Parathyroid adenoma (tissue), 2 donors: Measurements from ENCODE around the gene KCNJ15.

Experiments used
- H2AFZ ChIP-seq: fragments of 300-600 bp; sonication (generic); one replicate; pipeline ENCODE4 v1.7.0; 2017; ENCODE audit warnings: antibody characterized with exemption, mild to moderate bottlenecking
- H3K27ac ChIP-seq: fragments of 300-600 bp; sonication (generic); one replicate; pipeline ENCODE4 v1.7.0; 2017
- H3K27me3 ChIP-seq: fragments of 300-600 bp; sonication (generic); one replicate; pipeline ENCODE4 v1.7.0; 2017; ENCODE audit warnings: low read length; ENCODE audit not compliant: control insufficient read depth, insufficient read depth
- H3K36me3 ChIP-seq: fragments of 300-600 bp; sonication (generic); one replicate; pipeline ENCODE4 v1.7.0; 2017; ENCODE audit warnings: low read length; ENCODE audit not compliant: control insufficient read depth, insufficient read depth
- H3K4me1 ChIP-seq: fragments of 300-600 bp; sonication (generic); one replicate; pipeline ENCODE4 v1.7.0; 2017; ENCODE audit warnings: control low read depth
- H3K4me2 ChIP-seq: fragments of 300-600 bp; sonication (generic); one replicate; pipeline ENCODE4 v1.7.0; 2017; ENCODE audit warnings: low read length
- H3K4me3 ChIP-seq: fragments of 300-600 bp; sonication (generic); one replicate; pipeline ENCODE4 v1.7.0; 2017; ENCODE audit warnings: low read depth, low read length
- H3K79me2 ChIP-seq: fragments of 300-600 bp; sonication (generic); one replicate; pipeline ENCODE4 v1.7.0; 2017; ENCODE audit warnings: control low read depth
- H3K9ac ChIP-seq: fragments of 300-600 bp; sonication (generic); one replicate; pipeline ENCODE4 v1.7.0; 2017; ENCODE audit warnings: mild to moderate bottlenecking
- H3K9me3 ChIP-seq: fragments of 300-600 bp; sonication (generic); one replicate; pipeline ENCODE4 v1.7.0; 2017; ENCODE audit warnings: low read length; ENCODE audit not compliant: control insufficient read depth
- TF ChIP-seq, protein P1 (sequence below): fragments of 300-600 bp; sonication (generic); IDR thresholded peaks from one replicate; pipeline ENCODE4 v1.7.0; 2017; ENCODE audit warnings: antibody characterized with exemption, mild to moderate bottlenecking
- donor health status: primary hyperparathyroidism.

Gene KCNJ15

DNA sequence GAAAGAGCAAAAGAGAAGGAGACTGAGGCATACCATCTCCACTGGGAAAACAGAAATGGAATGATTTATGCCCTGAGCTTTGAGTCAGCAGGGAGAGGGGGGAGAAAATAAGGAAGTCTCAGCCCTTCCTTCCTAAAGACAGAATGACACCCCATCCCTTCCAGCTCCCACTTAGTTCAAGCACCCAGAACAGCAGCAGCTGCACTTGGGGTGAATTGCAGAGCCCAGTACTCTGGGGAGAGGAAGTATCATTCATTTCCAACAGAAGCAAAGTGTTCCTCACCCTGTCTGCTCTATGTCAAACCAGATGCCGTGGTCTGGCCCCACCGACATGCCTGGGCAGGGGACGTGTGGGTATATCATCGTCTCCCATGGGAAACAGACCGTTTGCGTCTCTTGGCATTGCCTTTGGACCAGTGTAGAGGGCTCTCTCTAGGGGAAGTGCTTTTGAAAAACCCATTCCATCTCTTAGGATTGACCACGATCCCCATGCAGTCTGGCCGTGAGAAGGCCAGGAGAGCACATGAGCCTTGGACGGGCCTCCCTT is 1.1 kb upstream of the KCNJ15 start:
- H3K27ac ChIP-seq = no peak overlapping the region
- H3K9ac ChIP-seq = no peak overlapping the region

DNA sequence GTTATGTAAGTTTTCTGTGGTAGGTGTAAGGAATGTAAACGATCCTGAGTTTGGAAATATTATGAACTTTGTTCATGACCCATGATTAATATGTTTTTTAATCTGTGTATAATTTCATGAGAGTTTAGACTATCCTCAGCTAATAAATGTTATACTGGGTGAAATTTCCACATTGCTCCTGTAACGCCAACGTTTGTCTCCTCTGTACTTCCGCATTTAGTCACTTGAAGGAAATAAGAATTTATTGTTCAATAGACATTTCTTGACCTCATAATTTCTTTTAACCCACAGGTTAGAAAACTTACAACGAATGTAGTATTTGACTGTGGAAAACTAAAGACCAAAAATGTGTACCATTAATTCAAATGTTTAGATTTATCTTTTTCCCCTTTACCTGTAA is 876 bp downstream of the KCNJ15 start:
- Histone ChIP-seq H2AFZ (no peak overlapping the region), H3K27ac (no peak overlapping the region), H3K4me2 (no peak overlapping the region), H3K27me3 (no peaks in the 10 kb centered on the region), H3K4me3 (no peak overlapping the region), H3K9me3 (no peaks in the 10 kb centered on the region), H3K36me3 (no peaks in the 10 kb centered on the region), H3K9ac (no peak overlapping the region), H3K79me2 (no peaks in the 10 kb centered on the region), H3K4me1 (peaks cover 4% of the 10 kb centered on the region)
- TF ChIP-seq, protein P1, sequence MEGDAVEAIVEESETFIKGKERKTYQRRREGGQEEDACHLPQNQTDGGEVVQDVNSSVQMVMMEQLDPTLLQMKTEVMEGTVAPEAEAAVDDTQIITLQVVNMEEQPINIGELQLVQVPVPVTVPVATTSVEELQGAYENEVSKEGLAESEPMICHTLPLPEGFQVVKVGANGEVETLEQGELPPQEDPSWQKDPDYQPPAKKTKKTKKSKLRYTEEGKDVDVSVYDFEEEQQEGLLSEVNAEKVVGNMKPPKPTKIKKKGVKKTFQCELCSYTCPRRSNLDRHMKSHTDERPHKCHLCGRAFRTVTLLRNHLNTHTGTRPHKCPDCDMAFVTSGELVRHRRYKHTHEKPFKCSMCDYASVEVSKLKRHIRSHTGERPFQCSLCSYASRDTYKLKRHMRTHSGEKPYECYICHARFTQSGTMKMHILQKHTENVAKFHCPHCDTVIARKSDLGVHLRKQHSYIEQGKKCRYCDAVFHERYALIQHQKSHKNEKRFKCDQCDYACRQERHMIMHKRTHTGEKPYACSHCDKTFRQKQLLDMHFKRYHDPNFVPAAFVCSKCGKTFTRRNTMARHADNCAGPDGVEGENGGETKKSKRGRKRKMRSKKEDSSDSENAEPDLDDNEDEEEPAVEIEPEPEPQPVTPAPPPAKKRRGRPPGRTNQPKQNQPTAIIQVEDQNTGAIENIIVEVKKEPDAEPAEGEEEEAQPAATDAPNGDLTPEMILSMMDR = no peak

More for the DNA sequence above, 1.1 kb upstream of the KCNJ15 start:
- Histone ChIP-seq H3K4me3 (no peak overlapping the region), H3K4me2 (no peak overlapping the region), H3K4me1 (no peaks in the 10 kb centered on the region), H3K79me2 (no peaks in the 10 kb centered on the region), H2AFZ (no peak overlapping the region), H3K9me3 (no peaks in the 10 kb centered on the region), H3K36me3 (no peaks in the 10 kb centered on the region), H3K27me3 (no peaks in the 10 kb centered on the region)
- TF ChIP-seq, protein P1 = no peak

DNA sequence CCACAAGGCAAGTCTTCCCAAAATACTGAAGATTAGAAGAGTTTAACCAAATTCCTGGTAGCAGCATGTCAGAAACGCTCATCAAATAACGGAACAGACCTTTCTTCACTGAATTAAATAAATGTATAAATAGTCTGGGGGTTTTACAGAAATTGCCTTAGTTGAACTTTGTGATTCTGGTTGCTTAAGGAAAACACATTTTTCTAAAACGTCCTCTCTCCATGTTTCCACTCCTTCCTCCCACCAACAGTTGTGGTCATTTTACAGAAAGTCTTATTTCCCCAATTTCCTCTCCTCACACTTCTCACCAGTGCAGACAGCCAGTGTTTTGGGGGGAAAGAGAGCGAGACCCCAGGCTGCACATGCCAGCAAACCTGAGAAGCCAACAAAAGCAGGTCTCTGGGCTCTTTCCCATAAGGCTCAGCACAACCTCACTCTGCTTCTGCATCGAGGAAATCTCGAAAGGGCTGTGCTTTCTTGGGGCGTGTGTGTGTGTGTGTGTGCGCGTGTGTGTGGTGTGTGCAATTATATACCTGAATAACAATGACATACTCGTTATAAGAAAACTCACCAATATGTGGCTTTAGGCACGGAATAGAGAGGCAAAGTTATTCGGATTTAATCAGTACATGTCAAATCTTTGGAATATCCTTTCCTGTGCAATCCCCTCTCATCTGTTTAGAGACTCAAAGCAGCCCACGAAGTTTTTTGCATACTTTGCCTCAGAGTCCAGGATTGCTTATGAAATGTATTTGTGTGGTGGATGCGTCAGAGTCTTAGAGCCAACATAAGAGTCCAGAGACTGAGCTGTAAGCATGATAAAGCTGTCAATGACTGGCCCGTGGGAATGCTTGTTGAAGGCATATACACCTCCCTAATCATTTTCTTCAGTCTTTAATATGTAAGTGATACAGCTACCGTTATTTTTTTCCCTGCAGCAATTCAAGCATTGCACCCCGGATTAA is 2.0 kb downstream of the KCNJ15 start:
- Histone ChIP-seq H3K9ac (no peak overlapping the region), H3K4me2 (no peak overlapping the region), H3K27ac (no peak overlapping the region), H3K4me3 (no peak overlapping the region), H3K4me1 (peaks cover 4% of the 10 kb centered on the region), H2AFZ (no peak overlapping the region), H3K27me3 (no peaks in the 10 kb centered on the region), H3K79me2 (no peaks in the 10 kb centered on the region), H3K9me3 (no peaks in the 10 kb centered on the region), H3K36me3 (no peaks in the 10 kb centered on the region)
- TF ChIP-seq, protein P1 = no peak

DNA sequence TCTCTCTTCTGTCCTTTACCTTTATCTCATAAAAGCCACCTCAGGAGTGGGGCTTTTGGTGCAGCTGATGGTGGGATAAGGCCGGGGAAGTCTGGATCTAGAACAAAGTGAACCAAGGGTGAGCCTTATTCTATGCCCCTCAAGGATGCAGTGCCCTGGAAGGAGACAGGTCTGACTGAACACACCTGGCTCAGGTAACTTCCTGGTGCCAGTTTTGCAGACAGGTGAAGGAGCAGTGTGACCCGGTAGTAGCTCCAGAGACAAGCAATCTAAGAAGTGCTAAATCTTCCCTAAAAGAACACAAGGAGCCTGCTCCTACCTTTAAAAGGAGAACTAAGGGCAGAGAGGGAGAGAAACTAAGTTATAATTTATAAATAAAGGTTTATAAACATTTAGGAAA is 2.9 kb downstream of the KCNJ15 start:
- H3K27me3 ChIP-seq = no peaks in the 10 kb centered on the region
- no peak overlapping the region for H3K9ac ChIP-seq
- H2AFZ ChIP-seq = no peak overlapping the region
- no peaks in the 10 kb centered on the region for H3K9me3 ChIP-seq
- no peaks in the 10 kb centered on the region for H3K36me3 ChIP-seq
- peaks cover 4% of the 10 kb centered on the region for H3K4me1 ChIP-seq
- no peak overlapping the region for H3K4me3 ChIP-seq
- H3K4me2 ChIP-seq = no peak overlapping the region
- TF ChIP-seq, protein P1 = no peak
- no peak overlapping the region for H3K27ac ChIP-seq
- no peaks in the 10 kb centered on the region for H3K79me2 ChIP-seq
